SIG-M5 treated with dmso at 0.1 percent for 504 hours (cell line): Measurements from ENCODE around the gene EML6.

ENCODE experiments used
- DNase-seq: peaks from one replicate; lab custom pipeline; 2025; ENCODE audit not compliant: unreplicated experiment; lab: John Stamatoyannopoulos, UW

Gene EML6

DNA sequence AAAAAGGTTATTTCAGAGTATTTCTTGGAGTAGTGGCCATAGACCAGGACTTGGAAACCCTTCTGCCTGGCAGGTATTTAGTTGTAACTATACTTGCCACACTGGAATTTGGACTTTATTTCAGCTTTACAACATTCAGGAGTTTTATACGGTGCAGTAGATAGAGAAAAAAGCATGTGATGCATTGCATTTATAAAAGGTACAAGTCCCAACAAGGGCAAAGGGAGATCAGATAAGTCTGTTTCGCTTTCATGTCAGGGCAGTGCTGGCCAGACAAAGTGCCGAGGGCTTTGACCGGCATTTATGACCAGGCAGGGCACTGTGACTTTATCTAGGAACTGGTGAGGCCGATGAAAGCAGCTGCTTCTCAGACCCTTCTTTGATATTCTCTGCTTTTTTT, 181.4 kb downstream of the EML6 start:
- DNase-seq: no peak

DNA sequence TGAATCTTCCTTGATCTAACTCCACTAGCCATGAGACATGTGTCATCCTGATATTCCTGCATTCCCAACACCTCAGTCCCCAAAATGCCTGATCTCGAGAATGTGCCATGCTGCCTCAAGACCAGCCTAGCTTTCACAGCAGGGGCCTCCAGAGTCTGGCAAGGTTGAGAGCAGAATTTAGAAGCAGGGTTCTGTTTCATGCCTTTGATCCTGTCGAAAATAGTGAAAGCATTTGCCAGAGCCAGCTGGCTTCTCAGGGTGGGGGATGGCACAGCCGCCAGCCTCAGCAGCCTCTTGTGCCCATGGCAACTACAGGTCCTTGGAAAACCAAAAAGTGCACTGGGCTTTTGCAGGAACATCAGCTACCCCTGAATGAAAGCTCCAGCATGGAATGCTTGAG, 183.3 kb downstream of the EML6 start:
- no peak for DNase-seq

DNA sequence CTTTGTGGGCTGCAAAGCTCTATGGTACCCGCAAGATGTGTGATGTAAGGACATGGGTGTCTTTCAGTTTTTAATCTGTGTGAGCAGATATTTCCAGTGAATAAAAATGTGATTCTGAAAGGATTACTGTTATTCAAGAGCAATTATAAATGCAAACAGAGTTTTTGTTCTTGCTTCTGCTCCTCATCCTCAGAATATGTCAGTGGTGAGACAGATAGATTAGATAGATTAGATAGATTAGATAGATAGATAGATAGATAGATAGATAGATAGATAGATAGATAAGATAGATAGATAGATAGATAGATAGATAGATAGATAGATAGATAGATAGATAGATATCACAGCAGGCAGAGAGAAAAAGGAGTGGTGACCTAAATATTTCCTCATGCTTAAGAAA, 184.2 kb downstream of the EML6 start:
- no peak for DNase-seq

DNA sequence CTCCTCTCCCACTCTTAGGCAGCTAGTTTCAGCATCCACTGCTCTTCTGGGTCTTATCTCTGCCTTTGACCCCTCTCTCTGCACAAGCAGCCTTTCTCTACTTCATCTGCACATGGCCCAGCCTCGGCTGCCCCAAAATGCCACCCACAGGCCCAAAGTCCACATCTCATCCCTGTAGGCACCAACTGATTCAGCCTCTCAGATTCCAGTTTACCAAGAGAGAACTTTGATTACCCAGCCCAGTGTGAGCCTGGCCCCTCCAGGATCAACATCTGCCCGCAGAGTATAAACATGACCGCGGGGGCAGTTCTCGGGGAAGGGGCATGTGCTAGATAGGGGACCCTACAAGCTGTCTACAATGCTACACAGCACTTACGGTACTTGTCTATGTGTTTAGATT, 185.1 kb downstream of the EML6 start:
- DNase-seq: no peak

DNA sequence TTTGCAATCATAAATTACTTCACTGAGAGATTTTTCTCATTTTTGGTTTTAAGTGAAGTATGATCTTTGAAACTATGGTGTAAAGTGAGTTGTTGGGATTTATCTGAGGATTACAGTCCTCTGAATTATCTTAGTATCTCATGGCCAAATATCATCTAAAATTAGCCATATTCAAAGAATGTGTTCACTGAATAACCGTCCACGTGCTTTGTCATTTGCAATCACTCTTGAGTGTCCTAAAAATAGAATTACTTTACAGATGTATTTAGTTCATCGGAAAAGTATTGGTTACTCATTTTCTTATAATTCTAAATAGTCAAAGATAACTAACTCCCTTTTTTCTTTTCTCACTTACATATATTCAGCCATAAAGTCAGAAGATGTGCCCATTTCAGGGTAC, 185.5 kb downstream of the EML6 start:
- DNase-seq: no peak

DNA sequence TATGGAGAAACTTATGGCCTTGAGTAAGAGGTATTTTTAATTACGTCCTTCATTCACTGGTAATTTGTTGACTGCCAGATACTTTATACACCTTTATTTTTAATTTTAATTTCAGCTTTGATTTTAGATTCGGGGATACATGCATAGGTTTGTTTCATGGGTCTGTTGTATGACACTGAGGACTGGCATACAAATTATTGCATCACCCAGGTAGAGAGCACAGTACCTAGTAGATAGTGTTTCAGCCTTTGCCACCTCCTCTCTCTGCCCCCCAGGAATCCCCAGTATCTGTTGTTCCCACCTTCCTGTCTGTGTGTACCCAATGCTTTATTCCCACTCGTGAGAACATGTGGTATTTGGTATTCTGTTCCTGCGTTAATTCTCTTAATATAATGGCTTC, 188.8 kb downstream of the EML6 start:
- DNase-seq: no peak

DNA sequence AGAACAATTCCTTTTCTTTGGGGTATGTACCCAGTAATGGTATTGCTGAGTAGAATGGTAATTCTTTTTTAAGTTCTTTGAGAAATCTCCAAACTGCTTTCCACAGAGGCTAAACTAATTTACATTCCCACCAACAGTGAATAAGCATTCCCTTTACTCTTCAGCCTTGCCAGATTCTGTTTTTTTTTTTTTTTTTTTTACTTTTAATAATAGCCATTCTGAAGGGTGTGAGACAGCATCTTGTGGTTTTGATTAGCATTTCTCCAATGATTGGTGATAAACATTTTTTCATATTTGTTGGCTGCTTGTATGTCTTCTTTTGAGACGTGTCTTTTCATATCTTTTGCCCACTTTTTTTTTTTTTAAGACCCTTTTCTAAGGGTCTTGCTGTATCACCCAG, 189.4 kb downstream of the EML6 start:
- DNase-seq: no peak

DNA sequence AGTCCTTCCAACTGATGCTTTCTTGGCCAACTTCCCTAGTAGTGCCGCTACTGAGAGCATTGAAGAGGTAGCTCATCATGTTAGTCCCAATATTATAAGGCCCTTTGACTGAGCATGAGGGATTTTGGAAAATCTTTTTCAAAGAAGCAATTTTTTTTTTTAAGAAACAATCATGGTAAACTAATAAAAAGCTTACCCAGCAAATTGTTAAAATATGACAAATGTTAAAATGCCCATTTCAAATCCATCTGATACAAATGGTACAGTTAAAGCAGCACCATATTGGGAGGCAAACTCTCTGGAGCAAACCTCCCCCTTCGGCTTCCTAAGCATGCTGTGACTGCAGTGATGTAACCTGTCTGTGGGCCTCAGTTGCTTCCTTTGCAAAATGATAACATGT, 191.2 kb downstream of the EML6 start:
- DNase-seq: no peak

DNA sequence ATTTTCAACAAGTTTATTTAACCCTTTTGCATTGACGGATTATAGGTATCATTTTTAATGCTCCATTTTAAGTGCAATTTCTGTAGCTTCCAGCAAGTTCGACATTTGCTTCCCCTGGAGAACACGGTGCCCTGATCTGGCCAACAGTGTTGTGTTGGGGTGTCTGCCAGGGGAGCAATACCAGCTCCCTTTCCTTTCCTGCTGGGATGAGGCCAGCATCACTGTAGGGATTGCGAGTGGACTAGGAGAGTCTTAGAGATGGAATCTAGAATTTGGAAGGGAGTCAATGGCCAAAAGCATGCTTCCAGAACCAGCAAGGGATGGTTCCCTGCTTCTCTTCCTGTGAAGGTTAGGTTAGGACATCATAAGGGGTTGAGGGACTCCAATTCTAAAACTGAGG, 191.6 kb downstream of the EML6 start:
- no peak for DNase-seq

DNA sequence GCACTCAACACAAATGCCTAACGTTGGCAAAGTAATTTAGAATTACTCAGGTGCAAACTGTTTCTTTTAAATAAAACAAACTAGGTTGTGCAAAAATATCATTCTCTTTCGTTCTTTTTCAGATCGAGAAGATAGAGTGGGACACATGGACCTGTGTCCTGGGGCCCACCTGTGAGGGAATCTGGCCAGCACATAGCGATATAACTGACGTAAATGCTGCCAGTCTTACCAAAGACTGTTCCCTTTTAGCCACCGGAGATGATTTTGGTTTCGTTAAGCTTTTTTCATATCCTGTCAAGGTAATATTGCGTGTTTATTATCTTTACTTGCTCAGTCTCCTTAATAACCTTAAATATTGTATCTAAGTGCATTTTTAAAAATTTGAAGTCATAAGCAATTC, 193.2 kb downstream of the EML6 start:
- DNase-seq: no peak

DNA sequence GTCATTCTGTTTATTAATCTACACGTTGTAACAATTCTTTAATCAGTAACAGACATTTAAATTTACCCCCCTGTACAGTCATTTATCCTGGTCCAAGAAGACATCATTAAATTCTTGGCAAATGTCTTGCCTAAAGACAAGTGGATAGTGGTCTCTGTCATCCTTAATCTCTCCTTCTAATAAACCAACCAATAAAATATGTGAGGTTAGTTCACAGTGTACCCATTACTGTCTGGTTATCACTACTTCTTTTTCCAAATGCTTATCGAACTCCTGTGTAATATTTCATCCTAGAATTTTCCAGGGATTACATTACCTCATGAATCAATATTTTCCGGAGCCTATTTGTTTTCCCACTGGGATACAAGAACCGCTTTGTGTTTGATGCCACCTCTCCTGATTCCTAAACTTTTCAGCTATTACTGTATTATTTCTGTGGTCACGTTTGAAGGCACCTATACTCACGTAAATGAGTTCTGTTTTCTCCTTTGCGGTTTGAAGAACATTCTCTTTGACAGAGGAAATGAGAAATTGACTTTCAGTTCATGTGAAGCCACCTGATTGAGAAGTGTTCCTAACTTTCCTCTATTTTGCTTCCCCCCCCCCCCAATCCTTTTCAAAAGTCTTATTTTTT, 195.3 kb downstream of the EML6 start:
- no peak for DNase-seq

DNA sequence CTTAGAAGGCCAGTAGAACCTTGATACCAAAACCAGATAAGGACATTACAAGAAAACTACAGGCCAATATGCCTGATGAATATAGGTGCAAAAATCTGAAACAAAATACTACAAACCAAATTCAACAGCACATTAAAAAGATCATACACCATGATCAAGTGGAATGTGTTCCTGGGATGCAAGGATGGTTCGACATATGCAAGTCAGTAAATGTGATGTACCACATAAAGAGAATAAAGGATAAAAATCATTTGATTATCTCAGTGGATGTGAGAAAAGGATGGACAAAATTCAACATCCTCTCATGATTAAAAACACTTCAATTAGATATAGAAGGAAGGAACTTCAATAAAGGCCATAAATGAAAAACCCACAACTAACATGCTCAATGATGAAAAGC, 197.2 kb downstream of the EML6 start:
- no peak for DNase-seq

DNA sequence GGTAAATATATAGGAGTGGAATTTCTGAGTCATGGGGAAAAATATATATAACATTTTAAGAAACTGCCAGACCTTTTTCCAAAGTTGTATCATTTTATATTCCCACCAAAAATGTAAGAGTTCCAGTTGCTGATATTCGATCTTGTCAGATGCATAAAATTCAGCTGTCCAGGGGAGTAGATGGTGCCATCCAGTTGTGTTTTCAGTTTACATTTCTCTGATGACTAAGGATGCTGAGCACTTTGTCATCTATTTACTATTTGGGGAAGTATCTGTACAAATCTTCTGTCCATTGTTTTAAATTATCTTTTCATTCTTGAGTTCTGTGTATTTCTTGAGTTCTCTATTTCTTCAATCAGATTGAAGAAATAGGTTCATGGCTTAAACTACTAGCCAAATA, 200.7 kb downstream of the EML6 start:
- no peak for DNase-seq

DNA sequence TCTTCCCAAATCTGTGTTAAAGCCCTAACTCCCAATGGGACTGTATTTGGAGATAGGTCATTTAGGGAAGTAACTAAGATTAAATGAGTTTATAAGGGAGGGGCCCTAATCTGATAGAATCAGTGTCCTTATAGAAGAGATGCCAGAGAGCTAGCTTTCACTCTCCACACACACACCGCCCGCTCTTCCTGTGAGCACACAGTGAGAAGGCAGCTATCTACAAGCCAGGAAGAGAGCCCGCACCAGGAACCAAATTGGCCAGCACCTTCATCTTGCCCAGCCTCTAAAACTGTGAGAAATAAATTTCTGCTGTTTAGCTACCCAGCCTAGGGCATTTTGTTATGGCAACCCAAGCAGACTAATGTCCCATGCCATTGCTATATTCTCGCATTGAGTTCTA, 201.6 kb downstream of the EML6 start:
- DNase-seq: no peak

DNA sequence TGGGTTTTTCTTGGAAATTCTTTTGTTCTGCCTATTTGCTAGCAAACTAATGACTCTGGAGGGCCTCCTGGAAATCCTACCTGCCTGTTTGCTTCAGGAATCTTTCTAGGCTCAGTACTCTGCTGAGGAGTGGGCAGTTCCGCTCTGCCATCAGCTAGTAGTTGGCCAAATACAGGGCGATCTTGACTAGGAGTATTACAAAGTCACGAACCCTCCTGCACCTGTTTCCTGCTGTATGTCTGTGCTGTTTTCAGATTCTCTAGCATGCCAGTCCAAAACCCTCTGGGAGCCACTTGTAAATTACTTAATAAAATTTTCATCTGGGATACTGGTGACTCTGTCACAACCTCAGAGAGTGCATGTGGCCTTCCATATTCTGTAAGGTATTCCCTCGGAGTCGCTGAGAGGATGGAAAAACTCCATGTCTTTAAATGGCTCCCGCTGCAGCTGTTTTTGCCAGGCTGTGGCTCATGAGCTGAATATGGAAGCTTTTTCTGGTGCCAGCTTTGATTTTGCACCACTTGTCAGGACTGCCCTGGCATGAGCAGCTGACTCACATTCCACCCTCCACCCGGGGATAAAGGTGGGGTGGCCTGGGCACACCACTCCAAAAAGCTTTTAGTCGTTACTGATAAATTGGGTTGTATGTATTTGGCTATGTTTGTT, 203.8 kb downstream of the EML6 start:
- DNase-seq: no peak

DNA sequence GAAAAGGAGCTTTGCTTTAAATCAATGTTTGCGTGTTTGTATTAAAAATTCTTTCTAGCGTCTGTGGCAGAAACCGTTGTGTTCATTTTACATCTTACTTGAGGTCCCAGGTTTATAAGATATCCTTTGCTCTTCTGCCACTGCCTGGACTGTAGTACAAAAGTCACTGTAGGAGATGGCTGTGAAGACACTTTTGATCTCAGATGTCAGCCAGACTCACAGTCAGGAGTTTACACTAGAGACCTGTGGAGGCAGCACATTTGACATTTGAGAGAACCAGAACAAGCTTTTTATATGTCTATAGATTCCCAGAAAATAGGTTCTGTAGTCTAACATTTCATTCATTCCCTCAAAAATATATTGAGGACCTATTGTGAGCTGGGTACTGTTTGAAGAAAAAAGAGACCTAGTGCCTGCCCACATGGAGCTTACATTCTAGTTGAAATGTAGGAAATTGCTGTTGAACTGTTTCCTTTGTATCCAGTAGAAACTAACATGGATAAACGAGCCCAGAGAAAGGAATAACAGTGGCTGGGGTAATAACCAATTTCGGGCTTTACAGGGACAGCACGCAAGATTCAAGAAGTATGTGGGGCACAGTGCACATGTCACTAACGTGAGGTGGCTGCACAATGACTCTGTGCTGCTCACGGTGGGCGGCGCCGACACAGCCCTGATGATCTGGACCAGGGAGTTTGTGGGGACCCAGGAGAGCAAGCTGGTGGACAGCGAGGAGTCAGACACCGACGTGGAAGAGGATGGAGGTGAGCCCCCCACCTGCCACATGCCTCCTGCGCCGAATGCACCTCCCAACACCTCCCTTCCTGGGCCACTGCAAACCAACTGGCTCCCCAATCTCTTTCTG, 204.5 kb downstream of the EML6 start:
- DNase-seq: no peak

DNA sequence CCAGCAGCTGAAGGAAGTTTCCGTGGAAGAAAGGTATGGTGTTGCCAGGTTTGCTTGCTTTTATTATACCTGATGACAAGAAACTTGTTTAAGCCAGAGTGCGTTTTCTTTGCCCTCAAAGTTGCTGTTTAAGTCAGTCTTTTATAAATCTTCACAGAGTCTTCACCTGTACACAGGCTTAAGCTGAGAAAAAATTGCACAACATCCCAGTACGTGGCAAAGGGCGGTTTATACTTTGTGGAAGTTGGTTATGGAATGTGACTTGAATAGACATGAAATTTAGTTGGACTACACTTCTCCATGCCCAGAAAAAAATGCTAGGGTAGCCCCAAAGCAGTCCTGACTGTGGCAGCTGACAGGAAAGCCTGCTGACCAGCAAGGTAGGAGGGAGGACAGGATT, 205.3 kb downstream of the EML6 start:
- no peak for DNase-seq

DNA sequence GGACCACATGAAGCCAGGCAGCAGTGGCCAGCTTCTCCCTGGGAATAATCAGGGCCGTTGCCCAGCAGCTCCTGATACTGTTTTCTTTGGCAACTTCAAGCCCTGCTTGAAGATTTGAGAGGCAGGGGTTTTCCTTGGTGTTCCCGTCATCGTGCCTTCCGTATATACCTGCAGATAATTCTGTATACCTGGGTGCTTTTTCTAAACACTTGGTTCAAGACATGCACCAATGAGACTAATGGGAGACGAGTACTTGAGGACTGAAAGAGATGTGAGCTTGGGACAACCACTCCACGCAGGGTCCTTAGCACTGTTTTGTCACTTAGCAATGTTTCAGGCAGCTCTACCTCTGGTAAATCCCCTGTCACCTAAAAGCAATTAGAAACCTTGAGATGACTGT, 208.0 kb downstream of the EML6 start:
- DNase-seq: no peak

DNA sequence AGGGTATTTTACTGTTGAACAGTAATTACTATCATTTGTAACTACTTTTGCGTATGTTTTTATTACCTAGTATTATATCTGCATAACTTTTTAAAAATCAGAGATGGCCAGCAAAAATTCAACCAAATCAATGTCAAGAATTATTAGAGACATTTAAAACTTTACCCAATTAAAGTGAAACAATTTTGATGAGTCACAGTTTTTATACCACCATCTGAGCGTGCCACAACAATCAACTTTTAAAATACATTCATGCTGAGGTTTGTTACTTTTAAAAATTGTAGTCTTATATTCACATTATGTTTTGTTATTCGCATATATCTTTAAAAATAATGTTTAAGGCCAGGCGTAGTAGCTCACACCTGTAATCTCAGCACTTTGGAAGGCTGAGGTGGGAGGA, 211.9 kb downstream of the EML6 start:
- DNase-seq: no peak

DNA sequence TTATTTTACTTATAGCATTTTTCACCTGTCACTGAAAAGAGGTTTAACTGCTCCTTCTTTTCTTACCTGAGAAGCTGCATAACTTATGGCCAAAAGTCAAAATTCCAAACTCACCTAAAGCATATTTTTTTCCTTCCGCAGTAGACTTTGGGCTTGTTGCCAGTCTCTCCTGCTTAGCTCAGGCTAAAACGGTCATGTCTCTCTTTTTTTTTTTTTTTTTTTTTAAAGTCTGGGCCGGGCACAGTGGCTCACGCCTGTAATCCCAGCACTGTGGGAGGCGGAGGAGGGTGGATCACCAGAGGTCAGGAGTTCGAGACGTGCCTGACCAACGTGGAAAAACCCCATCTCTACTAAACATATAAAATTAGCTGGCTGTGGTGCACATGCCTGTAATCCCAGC, 213.3 kb downstream of the EML6 start:
- no peak for DNase-seq

DNA sequence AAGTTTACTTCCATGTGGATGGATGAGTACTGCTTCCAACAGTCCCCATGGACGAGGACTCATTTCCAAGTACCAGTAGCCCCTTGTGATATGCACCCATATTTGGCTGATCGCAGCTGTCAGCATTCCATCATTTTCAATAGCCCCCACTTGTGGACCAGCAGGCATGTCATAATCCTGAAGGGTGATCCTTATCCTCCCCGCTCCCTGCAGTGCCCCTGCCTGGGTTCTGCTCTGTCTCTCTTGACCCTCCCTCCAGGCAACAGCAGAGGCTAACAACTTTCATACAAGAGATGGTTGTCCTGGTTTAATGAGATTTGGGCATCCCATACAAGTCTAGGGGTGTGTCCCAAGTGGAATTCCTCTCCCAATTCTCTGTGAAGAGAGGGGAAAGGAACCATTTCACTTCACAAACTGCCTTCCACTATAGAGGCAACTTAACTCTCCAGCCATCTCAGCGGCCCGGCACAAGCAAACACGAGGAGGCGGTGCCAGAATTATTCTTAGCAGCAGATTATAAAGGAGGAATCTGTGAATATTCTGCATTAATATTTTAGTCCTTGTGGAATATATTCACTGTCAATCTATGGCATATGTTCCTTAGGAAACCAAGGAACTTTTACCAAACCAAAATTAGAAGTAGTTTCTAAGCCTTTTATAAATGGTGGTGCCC, 216.1 kb downstream of the EML6 start:
- no peak for DNase-seq

DNA sequence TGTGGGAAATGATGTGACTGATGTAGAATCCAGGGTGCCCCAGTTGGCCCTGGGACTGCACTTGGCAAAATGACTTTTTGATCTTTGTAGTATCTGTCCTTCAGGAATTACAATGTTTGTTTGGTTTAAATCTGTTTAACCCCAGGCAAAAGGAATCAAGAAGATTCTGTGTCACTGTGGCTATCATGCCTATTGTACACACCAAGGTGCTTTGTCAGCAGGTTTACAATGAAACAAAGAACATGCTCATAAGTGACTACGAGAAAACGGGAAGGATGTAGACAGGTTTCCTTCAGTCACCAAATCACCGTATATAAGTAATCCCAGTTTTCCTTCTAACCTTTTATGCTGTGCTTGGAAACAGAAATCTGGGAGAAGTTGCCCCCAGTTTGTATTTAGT, 217.3 kb downstream of the EML6 start:
- no peak for DNase-seq
